T-helper 2 cell treated with Interferon-gamma antibody and Interleukin-4, amounts not matched to agents 5 μg/mL and 100 μg/mL, for 36 hours (primary cell): ENCODE results near the gene RPL3.

ENCODE experiments used
- DNase-seq: peaks from one replicate; pipeline ENCODE4 v3.0.0; 2021; ENCODE audit warnings: low spot score
- H3K27ac Mint-ChIP-seq: one replicate; pipeline ENCODE4 v1.8.0; 2021; ENCODE audit warnings: mild to moderate bottlenecking, mixed read lengths
- H3K27me3 Mint-ChIP-seq: one replicate; pipeline ENCODE4 v1.8.0; 2021; ENCODE audit warnings: low read depth, mixed read lengths
- H3K36me3 Mint-ChIP-seq: one replicate; pipeline ENCODE4 v1.8.0; 2021; ENCODE audit warnings: low read depth, mixed read lengths
- H3K4me1 Mint-ChIP-seq: one replicate; pipeline ENCODE4 v1.8.0; 2021; ENCODE audit warnings: low read depth, mixed read lengths
- H3K4me3 Mint-ChIP-seq: one replicate; pipeline ENCODE4 v1.8.0; 2022; ENCODE audit warnings: mild to moderate bottlenecking, moderate library complexity, mixed read lengths
- H3K9me3 Mint-ChIP-seq: one replicate; pipeline ENCODE4 v1.8.0; 2021; ENCODE audit warnings: mixed read lengths

The RPL3 gene

DNA sequence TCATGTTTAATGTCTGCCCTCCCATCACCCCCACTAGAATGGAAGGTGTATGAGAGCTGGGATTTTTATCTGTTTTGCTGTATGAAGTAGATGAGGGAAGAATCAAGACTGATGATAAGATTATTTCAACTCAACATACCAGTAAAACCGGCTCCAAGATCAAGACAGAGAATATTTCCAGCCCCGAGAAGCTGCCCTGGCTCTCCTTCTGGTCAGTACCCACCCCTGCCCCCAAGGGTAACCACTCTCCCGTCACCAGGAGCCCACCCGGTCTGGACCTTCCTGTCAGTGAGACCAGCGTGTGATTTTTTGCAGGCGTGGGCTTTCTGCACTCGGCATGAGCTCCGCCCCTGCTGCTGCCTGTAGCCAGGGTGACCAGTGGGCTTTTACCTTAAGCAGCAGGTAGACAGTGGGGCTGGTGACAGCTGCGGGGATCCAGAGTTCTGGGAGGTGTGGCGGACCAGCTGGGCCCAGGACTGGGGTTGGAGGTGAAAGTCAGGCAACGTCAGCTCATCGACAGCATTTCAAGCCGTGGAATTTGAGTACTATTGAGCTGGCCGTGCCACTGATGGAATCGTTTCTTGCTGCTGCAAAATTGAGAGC lies 25.6 kb downstream of the RPL3 start:
- Mint-ChIP-seq H3K9me3 (no peaks in the 10 kb centered on the region), H3K27me3 (peaks cover 5% of the 10 kb centered on the region), H3K4me3 (no peak overlapping the region), H3K27ac (no peak overlapping the region), H3K36me3 (no peaks in the 10 kb centered on the region), H3K4me1 (no peaks in the 10 kb centered on the region)
- no peak for DNase-seq

DNA sequence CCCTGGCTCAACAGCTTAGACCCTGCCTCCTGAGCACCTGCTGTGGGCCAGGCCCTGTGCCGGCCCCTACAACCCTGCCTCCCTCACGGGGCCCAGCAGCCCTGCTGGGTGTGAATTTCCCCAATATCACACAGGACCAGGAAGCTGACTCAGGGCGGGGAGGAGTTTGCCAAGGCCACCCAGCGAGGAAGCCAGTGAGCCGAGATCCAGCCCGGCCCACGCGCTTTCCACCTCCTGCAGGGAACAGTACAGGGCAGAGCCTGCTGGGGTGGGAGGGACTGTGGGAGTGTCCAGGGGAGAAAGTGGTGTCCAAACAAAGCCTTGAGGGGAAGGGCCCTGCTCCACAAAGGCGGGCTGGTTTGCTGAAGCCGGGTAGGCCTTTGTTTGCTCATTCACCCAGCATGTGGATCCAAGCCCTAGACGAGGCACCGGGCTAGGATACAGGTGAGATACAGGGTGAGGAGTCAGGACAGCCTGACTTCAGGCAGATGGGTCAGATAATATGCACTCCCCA lies 26.8 kb downstream of the RPL3 start:
- Mint-ChIP-seq H3K4me3 (no peak overlapping the region), H3K9me3 (no peaks in the 10 kb centered on the region), H3K27me3 (no peaks in the 10 kb centered on the region), H3K36me3 (no peaks in the 10 kb centered on the region), H3K4me1 (no peaks in the 10 kb centered on the region), H3K27ac (no peak overlapping the region)
- no peak for DNase-seq

DNA sequence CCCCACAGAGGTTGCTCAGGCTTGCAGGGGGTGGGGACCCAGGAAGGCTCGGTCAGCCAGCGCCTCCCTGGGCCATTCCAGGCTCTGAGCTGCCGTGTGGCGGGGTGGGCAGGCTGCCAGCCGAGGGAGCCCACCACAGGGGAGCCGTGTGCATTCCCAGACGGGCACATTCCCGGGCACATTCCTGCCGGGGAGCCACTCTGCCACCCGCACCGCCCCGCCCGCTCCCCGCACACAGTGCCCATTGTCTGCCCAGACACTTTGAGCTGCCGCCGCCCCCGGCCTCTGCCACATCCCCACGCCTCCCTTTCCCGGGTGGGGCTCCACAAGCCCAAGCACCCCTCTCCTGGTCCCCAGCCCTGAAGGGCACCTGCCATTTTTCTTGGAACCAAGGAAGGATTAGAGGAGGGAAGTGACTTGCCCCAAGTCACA lies 27.4 kb downstream of the RPL3 start:
- Mint-ChIP-seq H3K4me3 (no peak overlapping the region), H3K27ac (no peak overlapping the region), H3K9me3 (no peaks in the 10 kb centered on the region), H3K4me1 (no peaks in the 10 kb centered on the region), H3K36me3 (no peaks in the 10 kb centered on the region), H3K27me3 (no peaks in the 10 kb centered on the region)
- no peak for DNase-seq

DNA sequence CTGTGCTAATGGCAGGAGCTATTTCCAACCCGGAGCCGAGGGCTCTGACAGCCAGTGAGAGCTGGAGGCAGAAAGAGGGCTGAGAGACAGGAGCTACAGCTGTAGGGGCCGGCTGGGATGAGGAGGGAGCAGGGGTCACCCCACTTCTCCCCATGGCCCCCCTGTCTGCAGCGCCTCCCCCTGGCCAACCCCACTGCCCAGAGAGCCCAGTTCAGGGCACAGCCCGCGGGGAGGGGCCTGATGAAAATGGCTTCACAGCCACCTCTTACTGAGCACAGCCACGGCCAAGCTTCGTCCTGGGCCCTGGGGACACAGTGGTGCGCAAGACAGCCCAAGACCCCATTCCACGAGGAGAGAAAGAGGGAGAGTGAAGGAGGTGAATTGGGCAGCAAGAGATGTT lies 27.9 kb downstream of the RPL3 start:
- no peak overlapping the region for H3K27ac Mint-ChIP-seq
- no peaks in the 10 kb centered on the region for H3K36me3 Mint-ChIP-seq
- H3K4me1 Mint-ChIP-seq, result no peaks in the 10 kb centered on the region
- H3K9me3 Mint-ChIP-seq, result no peaks in the 10 kb centered on the region
- no peak for DNase-seq
- no peak overlapping the region for H3K4me3 Mint-ChIP-seq
- no peaks in the 10 kb centered on the region for H3K27me3 Mint-ChIP-seq

DNA sequence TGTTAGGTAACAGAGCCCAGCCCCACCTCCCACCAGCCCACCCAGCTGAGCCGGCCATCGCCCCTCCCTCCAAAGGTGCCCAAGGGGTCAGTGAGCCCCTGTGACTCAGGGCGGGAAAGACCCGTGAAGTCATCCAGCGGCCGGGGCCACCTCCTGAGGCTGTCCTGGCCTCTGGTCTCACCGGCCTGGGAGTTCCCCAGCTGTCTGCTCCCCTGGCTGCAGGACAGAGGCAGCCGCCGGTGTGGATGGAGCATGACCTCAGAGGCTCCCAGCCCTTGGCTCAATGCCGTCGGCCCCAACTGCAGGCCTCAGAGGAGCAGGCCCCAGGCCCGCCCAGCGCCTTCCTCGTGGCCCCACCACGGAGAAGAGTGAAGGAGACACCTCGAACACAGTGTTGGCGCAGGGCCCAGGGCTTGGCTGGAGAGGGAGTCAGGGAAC lies 28.7 kb downstream of the RPL3 start:
- no peaks in the 10 kb centered on the region for H3K36me3 Mint-ChIP-seq
- no peak for DNase-seq
- no peak overlapping the region for H3K4me3 Mint-ChIP-seq
- no peaks in the 10 kb centered on the region for H3K4me1 Mint-ChIP-seq
- peaks cover 2% of the 10 kb centered on the region for H3K27me3 Mint-ChIP-seq
- no peak overlapping the region for H3K27ac Mint-ChIP-seq
- no peaks in the 10 kb centered on the region for H3K9me3 Mint-ChIP-seq

DNA sequence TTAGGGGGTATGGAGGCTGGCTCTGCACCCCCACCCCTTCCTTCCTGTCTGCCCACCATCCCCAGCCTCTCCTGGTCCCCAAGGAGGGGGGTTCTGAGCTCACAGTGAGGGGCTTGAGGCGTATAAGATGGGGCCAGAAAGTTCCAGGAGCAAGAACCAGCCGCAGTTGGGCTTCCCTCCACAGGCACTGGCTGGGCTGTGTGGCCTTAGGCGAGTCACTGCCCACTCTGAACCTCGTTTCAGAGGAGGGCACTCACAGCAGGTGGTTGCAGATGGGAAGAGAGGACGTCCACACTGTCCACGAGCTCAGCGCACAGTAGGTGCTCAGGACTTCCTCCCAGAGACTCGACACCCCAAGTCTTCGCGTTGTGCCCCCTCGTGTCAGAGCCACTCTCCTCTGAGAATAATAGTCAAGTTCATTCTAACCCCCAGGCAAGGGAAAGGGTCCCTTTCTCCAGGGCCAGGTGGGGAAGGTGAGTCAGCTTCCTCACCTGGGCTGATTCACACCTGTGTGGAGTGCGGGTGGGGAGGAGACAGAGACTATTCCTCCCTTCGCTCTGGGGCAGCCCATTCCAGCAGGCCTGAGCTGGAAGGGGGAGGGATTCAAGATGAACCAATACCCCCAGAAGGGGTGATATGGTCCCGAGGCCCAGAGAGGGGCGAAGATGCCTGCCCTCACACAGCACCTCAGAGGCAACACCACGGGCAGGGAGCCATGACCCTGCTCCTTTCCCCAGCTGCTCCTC lies 29.3 kb downstream of the RPL3 start:
- Mint-ChIP-seq H3K9me3 (no peaks in the 10 kb centered on the region), H3K36me3 (no peaks in the 10 kb centered on the region), H3K27me3 (peaks cover 2% of the 10 kb centered on the region), H3K4me3 (no peak overlapping the region), H3K4me1 (no peaks in the 10 kb centered on the region), H3K27ac (no peak overlapping the region)
- DNase-seq, result no peak

DNA sequence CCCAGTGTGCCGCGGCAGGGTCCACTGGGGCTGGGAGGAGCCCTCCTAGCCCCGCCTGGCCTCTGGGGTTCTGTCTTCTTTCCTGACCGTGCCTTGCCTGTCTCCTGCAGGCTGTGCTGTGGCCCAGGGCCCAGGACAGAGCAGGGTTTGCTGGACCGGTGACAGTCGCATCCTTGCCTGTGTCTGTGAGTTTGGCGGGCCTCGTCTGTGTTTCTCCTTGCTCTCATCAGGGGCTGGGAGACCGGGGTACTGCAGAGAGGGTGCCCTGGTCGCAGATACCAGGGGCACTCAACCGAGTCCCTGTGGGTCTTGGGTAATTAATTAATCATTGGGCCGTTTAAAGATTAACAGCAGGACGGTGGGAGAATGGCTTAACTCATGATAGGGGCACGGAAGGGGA lies 29.9 kb downstream of the RPL3 start:
- Mint-ChIP-seq H3K4me1 (no peaks in the 10 kb centered on the region), H3K27ac (no peak overlapping the region), H3K4me3 (no peak overlapping the region), H3K9me3 (no peaks in the 10 kb centered on the region), H3K36me3 (no peaks in the 10 kb centered on the region), H3K27me3 (peaks cover 2% of the 10 kb centered on the region)
- no peak for DNase-seq

DNA sequence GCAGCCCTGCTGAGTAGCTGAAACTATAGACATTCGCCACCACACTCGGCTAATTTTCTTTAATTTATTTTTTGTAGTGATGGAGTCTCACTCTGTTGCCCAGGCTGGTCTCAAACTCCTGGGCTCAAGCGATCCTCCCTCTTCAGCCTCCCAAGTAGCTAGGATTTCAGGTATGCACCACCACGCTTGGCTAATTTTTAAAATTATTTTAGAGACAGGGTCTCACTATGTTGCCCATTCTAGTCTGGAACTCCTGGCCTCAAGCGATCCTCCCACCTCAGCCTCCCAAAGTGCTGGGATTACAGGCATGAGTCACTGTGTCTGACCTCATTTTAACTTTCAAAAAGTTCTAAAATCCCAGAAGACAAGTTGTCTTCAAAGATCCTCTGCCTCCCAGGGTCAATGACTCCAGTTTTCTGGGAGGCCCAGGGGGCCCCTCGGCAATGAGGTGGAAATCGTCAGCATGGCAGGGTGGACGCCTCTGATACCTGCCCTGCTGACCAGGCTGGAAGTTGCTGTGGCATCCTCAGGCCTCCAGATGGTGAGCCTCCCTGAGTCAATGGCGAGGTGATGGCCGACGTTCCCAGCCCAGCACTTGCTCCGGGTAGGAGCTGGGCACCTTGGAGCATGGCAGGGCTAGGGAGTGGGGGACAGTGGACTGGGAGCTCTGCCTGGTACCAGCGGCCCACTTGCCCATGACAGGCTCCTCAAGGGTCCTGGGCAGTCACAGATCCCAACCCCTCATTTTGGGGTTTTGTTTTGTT lies 31.1 kb downstream of the RPL3 start:
- H3K27me3 Mint-ChIP-seq, result peaks cover 2% of the 10 kb centered on the region
- H3K27ac Mint-ChIP-seq, result no peak overlapping the region
- no peaks in the 10 kb centered on the region for H3K9me3 Mint-ChIP-seq
- no peak overlapping the region for H3K4me3 Mint-ChIP-seq
- no peak for DNase-seq
- no peaks in the 10 kb centered on the region for H3K36me3 Mint-ChIP-seq
- no peaks in the 10 kb centered on the region for H3K4me1 Mint-ChIP-seq

DNA sequence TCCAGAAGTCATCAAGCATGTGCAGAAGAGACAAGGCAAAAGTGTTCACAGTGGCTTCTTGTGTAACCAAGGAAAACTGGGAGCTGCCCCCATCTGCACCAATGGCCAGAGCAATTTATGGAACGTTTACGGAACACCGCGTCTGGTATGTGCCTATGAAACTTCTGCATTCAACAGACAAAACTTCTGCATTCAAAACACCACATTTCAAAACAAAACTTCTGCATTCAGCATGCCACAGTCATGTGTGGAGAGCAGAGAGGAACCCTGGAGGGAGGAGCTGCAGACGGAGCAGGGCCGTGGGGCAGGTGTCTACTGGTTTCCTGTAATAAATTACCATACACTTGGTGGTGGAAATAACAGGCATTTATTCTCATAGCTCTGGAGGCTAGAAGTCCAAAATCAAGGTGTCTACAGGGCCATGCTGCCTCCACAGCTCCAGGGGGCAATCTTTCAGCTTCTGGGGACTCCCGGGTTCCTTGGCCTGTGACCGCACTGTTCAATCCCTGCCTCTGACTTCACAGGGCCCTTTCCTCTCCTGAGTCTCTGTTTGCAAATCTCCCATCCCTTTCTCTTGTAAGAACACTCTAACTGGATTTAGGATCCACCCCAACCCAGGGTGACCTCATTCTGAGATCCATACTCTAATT lies 32.2 kb downstream of the RPL3 start:
- Mint-ChIP-seq H3K27ac (no peak overlapping the region), H3K4me1 (no peaks in the 10 kb centered on the region), H3K4me3 (no peak overlapping the region), H3K27me3 (peaks cover 2% of the 10 kb centered on the region), H3K9me3 (no peaks in the 10 kb centered on the region), H3K36me3 (no peaks in the 10 kb centered on the region)
- no peak for DNase-seq

DNA sequence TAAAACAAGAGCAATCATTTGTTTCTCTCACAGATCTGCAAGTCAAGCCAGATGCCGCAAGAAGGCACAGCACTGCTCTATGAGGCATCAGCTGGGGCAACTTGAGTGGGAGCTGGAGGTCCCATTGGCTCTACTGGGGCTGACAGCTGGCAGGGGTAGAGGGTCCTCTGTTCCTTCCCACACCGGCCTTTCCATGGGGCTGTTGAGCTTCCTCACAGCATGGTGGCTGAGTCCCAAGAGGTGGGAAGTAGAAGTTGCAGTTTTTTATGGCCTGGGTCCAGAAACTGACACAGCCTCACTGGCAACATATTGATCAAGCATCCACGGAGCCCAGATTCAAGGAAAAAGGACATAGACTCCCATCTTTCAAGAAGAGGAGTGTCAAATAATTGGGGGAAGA lies 34.4 kb downstream of the RPL3 start:
- H3K27ac Mint-ChIP-seq, result no peak overlapping the region
- H3K4me1 Mint-ChIP-seq, result peaks cover 2% of the 10 kb centered on the region
- H3K27me3 Mint-ChIP-seq, result peaks cover 2% of the 10 kb centered on the region
- H3K9me3 Mint-ChIP-seq, result no peaks in the 10 kb centered on the region
- no peaks in the 10 kb centered on the region for H3K36me3 Mint-ChIP-seq
- no peak overlapping the region for H3K4me3 Mint-ChIP-seq
- no peak for DNase-seq

DNA sequence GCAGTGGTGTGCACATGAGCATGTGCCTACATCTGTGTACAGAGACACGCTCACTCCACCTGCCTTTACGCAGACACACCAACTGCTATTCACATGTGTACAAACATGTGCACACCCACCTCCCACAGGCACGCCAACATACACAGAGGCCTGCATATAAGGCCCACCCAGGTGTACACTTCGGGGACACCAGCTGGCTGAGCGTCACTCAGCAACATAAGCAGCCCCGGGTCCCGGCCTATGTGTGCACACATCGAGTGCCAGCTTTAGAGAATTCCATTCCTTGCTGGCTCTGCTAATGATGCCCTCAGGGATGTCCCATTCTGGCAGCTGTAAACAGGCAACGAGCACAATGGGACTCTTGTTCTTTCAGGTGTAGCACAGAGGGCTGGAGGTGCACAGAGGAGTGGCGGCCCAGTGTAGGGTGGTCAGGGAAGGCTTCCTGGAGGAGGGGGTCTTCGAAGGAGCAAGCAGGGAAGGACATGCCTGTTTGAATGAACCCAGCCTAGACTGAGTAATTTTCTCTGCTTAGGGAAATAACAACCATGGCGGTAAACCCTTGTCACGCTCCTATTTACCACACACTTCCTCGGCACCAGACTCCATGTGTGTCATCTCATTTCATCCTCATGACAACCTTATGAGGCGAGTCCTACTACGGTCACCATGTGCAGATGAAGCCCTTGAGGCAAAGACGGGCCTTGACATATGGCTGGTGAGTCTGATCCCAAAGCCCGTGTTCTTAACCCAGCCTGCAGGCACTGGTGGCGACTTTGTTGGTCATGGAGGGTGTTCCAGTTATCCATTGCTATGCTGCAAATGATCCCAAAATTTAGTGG lies 35.1 kb downstream of the RPL3 start:
- DNase-seq, result no peak
- no peak overlapping the region for H3K27ac Mint-ChIP-seq
- peaks cover 2% of the 10 kb centered on the region for H3K4me1 Mint-ChIP-seq
- no peak overlapping the region for H3K4me3 Mint-ChIP-seq
- peaks cover 3% of the 10 kb centered on the region for H3K27me3 Mint-ChIP-seq
- H3K36me3 Mint-ChIP-seq, result no peaks in the 10 kb centered on the region
- no peaks in the 10 kb centered on the region for H3K9me3 Mint-ChIP-seq

DNA sequence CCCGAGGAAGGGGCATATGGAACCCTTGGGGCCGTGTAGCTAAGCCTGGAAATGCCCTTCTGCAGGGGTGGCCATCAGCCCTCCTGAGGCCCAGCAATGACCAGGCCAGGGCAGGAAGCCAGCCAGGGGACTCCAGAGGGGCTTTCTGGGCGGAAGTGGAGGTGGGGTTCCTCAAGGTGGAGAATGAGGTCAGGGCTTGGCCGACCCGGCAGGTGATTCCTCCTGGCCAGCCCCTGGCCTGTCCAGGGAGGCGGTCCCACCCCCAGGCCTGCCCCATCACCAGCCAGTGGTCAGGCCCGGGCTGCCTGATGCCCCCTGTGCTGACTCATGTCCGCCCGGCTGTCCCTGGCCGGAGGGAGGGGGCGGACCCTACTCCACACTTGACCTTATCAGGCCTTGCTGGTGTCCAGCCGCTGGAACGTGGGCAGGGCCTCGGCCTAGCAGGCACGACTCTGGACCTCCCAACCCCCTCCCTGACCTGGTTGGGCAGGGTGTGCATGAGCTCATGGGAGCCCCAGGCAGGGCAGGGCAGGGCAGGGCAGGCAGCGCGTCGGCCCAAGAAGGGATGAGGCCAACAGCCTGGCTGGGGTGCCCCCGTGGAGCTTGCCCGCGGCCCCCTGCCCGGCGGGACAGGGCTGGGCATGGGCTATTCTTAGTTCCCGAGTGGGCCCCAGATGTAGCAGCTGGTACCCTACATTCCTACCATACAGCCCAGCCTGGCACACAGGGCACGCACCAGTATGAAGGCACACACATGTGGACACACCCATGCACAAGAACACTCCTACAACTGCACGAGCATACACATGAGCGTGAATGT lies 35.9 kb downstream of the RPL3 start:
- Mint-ChIP-seq H3K36me3 (no peaks in the 10 kb centered on the region), H3K27me3 (peaks cover 8% of the 10 kb centered on the region), H3K27ac (no peak overlapping the region), H3K4me3 (no peak overlapping the region), H3K4me1 (peaks cover 2% of the 10 kb centered on the region), H3K9me3 (no peaks in the 10 kb centered on the region)
- no peak for DNase-seq
